Measurements from ENCODE around the gene SPRED2.

SPRED2 gene

DNA sequence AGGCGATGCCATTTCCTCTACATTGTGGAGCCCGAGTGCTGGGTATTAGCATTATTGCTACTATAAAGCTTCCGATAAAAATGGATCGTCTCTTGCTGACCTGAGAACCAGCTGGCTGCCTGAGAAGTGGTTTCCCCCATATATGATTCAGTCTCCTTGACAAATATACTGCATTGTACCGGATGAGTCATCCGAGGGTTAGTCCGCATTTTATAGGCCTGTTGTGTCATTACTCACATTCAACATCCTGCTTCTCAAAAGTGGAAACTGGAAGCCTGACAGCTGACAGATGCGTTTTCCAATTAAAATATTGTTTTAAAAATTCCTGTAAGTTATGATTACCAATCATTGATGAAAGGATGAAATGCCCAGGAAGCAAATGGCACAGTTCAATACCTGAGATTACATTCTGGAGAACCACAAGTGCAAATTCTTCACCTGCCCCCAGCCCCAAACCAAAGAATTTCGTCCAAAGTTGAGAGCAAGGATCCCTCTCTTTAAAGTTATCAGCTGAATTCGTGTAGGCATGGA lies 65.7 kb downstream of the SPRED2 start:
- DNase-seq (ENCODE audit: low spot score) = peak; percentile 100

DNA sequence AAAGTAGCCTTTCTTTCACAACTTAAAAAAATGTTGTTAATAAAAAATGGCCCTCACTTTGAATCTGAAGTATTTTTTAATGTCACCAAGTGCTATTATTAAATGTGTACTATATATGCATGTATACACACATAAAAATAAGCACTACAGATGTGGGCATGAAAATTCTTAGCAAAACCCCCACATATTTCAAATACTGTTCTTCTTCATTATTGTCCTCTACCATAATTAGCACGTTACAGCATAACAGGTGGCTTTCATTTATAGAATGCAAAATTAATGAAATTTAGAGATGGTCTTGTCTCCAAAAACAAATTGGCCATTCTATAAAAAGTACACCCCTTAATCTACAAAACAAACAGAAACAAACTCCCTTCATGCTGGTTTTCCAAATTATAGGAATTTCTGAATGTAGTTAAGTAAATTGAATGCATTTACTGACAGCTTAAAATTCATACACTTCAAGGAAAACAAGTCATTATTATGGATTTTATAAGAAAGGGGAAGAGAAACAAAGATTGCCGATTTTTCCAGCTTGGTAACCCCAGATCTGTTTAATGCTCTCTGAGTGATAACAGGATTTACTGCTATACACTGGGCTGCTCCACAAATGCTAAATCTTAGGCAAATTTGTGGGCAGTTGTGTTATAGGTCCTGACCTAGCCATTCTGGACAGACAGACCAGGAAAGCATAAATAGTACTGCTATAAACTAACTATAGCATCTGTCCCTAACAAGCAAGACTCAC lies 67.2 kb downstream of the SPRED2 start:
- peak; percentile 41 for DNase-seq (ENCODE audit: low spot score)

DNA sequence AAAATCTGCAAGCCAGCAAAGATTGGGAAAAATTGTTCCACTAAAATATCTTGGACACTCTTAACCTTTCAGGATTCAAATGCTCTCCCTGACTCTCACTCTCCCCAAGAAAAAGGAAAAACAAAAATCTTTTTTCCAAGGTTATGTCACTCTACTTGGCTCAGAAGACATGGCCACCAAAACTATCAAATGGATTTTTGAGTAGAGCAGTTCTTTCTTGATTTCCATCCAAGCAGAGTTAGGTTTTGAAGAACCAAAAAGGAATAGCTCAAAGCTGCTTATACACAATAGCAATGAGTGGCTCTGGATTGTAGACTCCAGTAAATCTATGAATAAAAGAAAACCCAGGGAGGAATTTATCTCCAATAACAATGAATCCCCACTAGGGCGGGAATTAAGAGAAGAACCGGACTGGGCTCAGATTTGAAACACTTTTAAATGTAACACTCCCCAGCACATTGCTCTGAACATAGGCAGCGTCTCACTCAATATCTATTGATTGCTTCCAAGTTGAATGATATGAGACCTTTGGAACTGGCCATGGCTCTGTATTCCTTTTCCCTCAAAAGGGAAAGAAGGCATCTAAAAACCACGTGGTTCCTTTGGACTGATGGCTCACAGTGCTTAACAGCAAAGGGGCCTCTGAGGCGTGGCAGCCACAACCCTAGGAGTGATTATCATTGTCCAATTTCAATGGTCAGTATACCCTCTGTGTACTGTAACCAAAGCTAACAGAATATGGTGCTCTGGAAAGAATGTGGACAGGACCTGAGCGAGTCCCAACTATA lies 68.3 kb downstream of the SPRED2 start:
- DNase-seq (ENCODE audit: low spot score) = peak; percentile 57

DNA sequence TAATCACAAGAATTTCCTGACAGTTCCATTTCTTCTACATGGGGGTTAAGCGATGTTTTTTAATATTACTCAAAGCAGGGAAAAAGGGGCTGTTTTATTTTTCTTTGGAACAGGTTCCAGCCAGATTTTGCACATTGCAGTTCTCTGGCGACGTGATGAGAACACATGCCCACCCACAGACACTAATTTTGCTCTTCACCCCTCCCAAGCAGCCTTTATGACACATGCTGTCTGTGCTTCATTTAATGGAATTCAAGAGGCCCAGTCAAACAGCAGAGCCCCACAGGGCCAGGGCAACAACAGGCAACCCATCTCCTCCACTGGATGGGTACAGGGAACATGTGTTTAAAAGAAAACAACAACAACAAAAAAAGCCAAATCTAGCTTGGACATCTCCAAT lies 70.8 kb downstream of the SPRED2 start:
- DNase-seq (ENCODE audit: low spot score) = peak; percentile 41

DNA sequence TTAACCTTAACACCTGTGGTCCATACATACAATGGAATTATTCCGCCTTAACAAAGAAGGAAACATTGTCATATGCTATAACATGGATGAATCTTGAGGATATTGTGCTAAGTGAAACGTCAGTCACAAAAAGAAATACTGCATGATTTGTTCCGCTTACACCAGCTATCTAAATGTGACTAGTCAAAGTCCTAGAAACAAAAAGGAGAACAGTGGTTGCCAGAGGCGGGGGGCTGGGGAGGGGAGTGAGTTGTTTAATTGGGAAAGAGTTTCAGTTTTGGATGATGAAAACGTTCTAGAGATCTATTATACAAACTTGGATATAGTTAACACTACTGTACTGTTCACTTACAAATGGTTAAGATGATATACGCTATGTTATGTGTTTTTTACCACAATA lies 72.0 kb downstream of the SPRED2 start:
- DNase-seq (ENCODE audit: low spot score) = no peak

DNA sequence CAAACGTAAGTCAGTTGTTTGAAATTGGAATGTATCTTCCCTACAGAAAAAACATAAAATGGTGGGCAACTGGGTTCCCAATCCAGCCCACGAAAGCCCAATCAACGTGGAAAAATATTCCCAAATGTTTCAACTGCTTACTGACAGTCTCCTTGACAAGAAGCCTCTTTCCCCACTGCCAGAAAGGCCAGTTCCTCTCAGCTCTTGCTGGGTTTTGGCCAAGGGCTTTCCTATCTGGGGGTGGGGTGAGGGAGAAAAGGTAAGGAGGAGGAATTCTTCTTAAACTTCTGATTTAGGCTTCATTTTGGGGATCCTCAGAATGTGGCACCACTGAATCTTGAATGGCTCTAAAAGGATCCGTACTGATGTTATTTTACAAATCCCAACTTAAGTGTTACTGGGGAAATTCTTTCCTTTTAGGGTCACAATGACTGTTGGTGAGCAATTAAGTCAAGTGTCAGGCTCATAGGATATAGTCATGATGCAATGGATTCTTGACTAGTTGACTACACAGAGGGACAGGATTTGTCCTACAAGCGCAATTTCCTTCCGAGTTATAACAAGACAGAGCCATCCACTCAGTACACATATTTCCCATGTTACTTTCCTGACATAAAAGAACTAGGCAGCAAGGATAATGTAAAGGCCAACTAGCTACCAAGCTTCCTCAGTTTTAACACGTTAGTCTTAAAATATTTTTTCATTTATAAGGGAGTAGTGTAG lies 73.6 kb downstream of the SPRED2 start:
- peak; percentile 63 for DNase-seq (ENCODE audit: low spot score)

DNA sequence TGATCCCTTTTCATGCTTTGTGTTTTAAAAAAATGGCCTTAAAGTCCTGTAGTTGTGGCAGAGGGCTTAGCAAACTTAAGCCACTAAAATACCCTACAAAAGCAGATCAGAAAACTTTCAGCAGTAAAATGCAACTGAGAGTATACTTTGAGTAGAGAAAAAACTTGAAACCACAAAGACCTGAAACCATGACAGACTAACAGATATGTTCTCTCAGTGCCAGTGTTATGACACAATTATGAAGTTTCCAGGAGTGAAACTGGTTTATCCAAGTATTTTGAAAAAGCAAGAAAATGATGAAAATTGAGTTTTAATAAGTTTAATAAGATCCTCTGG lies 74.5 kb downstream of the SPRED2 start:
- no peak for DNase-seq (ENCODE audit: low spot score)

DNA sequence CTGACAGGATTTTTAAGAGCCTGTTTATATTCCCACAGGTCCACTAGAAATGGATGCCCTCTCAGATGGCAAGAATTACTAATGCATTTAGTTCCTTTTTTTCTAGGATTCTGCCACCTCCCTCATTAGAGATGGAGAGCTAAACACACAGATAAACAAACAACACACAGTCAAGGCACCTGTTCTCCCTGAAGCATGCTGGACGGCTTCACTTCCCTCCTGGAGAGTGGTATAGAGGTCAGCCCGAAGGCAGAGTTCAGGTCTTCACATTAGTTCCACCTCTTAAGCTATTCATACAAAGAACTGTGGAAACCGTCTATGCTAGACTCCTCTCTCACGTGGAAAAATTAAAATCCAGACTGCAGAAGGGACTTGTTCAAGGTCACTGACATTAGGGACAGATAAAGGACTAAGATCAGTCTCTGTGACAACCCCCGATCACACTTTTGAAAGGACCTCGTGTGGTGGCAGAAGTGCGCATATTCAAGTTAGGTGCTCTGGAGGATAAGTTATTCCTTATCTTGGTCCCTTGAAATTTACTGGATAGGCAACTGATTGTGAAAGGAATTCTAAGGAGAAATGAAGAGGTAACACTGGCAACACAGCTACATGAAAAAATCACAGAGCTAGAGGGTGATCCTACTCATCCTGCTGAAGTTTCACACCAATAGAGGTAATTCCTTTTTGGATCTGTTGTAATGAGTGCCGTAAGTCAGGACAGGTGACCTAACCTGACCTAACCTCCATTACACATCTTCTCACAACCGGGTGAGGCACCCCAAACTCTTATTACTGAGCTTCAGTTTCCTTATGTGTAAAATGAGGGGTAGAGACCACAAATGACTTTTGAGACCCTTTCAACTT lies 75.1 kb downstream of the SPRED2 start:
- no peak for DNase-seq (ENCODE audit: low spot score)

DNA sequence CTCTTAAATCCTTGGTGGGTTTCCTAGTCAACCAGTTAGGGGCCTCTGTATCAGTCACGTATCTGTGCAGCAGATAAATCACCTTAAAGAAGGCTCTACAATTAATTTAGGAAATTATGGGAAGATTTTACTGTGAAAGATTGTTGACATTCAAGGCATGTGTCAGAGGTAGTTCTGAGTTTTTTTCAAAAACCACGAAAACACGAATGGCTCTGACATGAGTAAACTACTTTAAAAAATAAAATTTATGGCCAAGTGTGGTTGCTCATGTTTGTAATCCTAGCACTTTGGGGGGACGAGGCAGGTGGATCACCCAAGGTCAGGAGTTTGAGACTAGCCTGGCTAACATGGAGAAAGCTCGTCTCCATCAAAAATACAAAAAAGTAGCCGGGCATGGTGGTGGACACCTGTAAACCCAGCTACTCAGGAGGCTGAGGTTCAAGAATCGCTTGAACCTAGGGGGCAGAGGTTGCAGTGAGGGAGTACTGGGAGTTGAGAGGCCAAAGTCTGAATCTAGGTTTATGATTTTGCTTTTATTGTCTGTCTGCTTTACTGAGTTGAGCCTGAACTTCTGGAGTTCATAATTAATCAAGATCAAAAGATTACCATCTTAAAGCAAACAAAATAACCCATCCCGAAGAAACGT lies 77.1 kb downstream of the SPRED2 start:
- no peak for DNase-seq (ENCODE audit: low spot score)

DNA sequence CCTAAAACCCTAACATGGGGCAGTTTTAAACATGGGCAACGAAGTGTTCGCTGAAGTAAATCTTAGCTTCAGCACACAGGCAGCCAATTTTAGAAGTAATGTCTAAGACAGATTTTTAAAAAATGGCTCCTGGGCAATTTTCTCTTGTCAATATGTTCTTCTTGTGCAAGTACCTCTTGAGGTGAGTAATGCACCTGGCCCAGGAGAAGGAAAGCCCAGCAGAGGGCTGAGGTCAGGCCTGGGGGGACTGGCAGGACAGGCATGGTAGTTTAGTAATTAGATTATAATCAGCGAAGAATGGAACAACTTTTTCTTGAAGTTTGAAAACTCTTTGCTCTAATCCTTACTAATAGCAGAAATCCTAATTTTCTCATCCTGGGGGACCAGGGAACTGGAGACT lies 77.6 kb downstream of the SPRED2 start:
- no peak for DNase-seq (ENCODE audit: low spot score)

DNA sequence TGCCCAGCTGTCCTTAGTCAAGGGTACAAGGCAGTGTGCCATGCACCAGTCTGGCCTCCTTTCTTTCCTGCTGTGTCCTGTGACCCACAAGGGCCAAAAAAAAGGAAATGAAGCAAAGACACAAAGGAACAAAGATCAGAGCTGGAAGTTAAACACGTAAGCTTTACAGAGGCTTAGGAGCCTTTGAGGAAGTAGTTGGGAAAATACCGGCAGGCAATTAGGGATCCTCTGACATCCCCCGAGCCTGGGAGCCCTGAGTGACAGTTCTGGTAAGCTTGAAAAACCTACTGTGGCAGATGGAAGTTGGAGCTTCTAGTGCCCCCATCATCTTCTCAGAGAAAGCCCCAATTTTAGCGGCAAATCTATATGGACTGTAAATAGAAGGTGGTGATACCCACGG lies 78.5 kb downstream of the SPRED2 start:
- DNase-seq (ENCODE audit: low spot score) = no peak

DNA sequence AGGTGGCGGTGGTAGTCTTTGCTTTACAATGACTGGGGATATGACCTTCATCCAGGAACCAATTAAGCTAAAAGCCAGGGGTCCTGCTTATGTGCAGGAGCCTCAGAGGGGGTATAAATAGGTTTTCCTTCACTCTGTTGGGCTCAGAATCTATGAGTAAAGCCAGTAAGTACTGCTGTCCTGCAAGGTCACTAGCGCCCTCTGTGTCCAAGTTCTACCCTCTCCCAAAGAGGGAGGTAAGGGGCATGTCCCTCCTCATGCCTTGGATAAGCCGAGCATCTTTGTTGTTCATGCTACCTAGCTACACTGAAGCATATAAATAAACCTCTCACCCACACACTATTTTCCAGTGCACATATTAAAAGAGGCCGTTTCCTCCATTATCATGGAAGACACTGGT lies 79.4 kb downstream of the SPRED2 start:
- DNase-seq (ENCODE audit: low spot score) = no peak

DNA sequence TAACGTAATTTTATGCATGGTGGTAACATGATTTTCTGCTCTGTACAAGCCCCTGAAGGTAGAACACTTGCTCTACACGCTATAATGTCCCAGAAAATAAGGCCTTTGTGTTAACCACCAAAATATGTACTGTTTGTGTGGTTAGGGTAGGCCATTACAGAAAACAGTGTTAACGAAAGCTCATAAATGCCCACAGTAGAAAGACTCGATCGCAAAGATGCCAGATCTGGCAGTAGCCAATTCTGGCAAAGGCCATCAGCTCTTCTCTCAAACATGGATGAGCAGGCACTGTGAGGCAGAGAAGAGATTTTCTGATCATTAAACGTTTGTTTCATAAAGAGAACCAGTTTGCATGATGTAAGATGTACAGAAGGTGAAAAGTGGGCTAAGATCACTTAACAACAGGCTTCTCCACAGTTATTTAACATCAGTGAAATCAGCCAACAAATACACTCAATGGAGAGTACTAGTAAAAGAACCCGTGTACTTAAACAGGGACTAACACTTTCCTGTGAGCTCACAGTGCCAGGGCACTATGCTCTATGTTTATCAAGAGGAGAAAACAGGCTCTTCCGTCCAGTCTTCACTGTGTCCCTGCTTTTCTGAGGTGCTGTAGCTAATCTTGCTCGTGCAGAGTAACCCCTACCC lies 80.3 kb downstream of the SPRED2 start:
- DNase-seq (ENCODE audit: low spot score) = no peak

DNA sequence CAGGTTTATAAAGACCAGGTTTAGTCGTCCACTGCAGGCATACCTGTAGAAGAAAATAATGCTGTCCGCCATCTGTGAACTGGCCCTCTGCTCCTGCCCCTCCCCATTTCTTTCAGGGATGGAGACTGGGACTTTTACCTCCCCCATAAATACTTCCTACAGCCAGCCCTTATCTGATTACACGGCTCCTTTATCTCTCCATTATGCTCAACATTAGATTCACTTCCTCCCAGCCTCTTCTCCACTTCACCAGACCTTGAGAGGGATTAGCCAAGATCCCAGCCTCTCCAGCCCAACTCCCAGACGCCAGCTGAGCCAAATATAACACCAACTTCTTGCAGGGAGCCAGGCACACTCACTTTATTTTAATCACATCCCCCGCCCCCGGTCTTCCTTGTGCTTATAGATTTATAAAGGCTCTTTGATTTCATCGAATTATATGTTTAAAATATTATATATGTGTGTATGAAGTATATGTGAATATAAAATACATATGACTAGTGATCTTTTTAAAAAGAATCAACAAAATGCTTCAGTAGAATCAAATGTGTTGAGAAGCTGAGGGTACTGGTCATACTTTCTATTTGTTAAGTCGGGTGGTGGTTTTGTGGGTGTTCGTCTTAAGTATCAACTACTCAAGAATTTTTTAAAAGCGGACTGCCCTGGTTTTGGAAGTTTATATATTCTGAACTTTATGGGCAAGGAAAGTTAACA lies 81.0 kb downstream of the SPRED2 start:
- no peak for DNase-seq (ENCODE audit: low spot score)

DNA sequence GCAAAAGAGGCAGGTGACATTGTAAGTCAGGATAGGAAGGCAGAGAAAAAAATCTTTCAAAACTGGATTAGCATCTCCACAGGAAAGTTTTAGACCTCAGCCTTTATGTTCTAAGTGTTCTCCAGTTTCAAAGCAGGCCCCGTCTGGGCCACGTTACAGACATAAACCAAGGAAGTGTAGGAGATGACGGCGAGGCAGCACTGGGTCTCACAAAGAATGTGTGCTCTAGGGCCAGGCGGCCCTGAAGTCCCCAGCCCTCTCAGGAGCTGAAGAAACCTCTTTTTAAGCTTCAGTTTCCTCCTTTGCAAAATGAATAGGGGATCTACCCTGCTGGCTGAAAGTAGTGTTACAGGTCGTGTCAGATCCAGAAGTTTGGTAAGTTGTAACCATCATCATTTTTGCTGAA lies 81.7 kb downstream of the SPRED2 start:
- peak; percentile 31 for DNase-seq (ENCODE audit: low spot score)

DNA sequence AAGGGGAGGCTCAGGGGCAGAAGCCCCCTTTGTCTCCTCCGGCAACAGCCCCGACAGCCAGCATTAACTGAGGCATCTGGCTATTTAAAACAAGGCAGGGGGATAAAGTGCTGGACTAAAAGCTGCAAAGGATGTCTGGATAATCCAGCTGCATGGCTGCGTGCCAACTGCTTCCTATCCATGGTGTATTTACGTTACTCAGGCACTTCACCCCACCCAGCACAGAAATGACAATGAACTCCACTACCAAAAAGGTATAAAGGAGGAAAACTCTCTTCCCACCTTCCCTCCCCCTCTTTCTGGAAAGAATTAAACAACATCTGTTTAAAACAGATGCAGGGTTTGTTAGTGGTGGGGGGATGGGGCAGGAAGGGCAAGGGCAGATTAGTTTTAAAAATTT lies 82.5 kb downstream of the SPRED2 start:
- no peak for DNase-seq (ENCODE audit: low spot score)

DNA sequence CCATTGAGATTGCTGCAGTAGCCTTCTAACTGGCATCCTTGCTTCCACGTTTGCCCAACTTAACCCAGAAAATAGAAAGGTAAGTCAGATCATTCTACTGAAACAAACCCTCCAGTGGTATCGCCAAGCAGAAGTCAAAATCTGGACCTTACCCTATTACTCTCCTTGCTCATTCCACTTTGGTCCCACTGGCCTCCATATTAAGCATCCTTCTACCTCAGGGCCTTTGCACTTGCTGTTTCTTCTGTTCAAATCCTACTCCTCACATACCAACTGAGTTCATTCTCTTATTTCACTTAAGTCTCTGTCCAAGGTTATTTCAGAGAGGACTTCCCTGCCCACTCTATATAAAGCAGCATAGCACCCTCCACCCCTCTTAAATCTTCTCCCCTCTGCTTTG lies 84.5 kb downstream of the SPRED2 start:
- no peak for DNase-seq (ENCODE audit: low spot score)

DNA sequence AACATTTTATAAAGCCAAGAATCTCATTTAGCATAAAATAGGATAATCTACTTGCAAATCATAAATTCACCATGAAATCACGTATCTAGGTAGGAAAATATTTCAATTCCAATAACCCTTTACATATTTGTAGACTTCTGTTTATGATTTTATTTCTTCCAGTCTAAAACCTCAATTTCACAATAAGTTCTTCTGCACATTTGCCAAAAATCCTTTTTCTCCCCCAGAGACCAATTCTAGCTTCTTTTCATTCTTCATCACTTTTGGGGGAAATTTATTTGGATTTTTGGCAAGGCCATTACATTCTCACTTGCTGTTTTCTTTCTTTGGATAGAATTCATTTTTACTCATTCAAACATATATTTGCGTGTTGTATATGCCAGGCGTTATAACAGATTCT lies 86.8 kb downstream of the SPRED2 start:
- DNase-seq (ENCODE audit: low spot score) = no peak

DNA sequence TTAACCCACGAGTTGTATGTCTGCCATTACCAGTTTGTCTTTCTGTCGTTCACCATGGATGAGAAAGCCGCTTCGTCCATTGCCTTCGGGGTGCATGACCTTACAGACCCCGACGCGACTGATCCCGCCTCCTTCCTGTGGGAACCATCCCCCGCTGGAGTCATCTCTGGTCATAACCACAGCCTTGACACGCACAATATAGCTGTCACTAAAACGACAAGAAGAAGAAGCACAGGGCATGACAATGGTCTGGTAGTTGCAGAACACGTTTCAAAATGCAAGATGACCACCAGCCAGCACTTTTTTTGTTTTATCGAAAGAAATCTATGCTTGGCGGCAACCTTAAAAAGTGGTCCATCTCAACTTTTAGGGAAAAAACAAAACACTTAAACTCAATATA lies 87.7 kb downstream of the SPRED2 start:
- DNase-seq (ENCODE audit: low spot score) = no peak

DNA sequence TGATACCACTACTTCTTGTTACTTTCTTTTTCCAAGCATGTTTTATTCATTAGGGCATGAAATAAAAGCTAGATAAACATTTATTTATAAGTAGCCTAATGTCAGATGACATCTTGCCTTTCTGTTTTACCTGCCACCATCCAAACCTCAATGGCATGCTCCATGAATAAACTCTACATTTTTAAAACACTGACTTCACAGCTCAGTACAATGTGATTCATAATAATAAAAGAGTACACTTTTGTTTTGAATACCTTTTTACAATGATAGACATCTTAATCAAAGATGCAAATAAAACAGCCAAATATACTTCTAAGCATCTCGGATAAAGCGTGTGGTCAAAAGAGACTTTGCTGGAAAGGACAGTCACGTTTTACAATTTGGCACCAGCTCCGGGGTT lies 88.2 kb downstream of the SPRED2 start:
- DNase-seq (ENCODE audit: low spot score) = no peak
